Activated T-helper 2 cell treated with anti-CD3 and anti-CD28 coated beads, Interferon-gamma antibody, Interleukin-2, Interleukin-4, amounts not matched to agents 10 μg/mL and 5 μg/mL and 100 μg/mL, durations not matched to agents 14 hours and 24 hours and 36 hours (primary cell): ENCODE data around the gene CDKN2C. TPM values are rescaled to one million over a fixed set of nuclear protein-coding genes. Genes with fewer than 3 reads are reported as not detected.

Experiments
- DNase-seq: peaks from one replicate; pipeline ENCODE4 v3.0.0; 2021; ENCODE audit warnings: low spot score
- H3K27ac Mint-ChIP-seq: one replicate; pipeline ENCODE4 v1.8.0; 2021; ENCODE audit warnings: mixed read lengths
- H3K27me3 Mint-ChIP-seq: one replicate; pipeline ENCODE4 v1.8.0; 2021; ENCODE audit warnings: low read depth, mixed read lengths
- H3K36me3 Mint-ChIP-seq: one replicate; pipeline ENCODE4 v1.8.0; 2021; ENCODE audit warnings: low read depth, mixed read lengths
- H3K4me1 Mint-ChIP-seq: one replicate; pipeline ENCODE4 v1.8.0; 2021; ENCODE audit warnings: low read depth, mixed read lengths
- H3K4me3 Mint-ChIP-seq: one replicate; pipeline ENCODE4 v1.8.0; 2021; ENCODE audit warnings: low read depth, mild to moderate bottlenecking, moderate library complexity, mixed read lengths
- H3K9me3 Mint-ChIP-seq: one replicate; pipeline ENCODE4 v1.8.0; 2021; ENCODE audit warnings: mixed read lengths
- intact Hi-C: fragments of 100-400 bp; cut with micrococcal nuclease; formaldehyde crosslinking; loops from one replicate; pipeline ENCODE4 v1.15.1; 2023
- total RNA-seq: library from RNA; stranded (reverse); gene quantifications from 2 replicates; pipeline ENCODE4 v1.2.3, GENCODE V29; 2022

Gene CDKN2C
- total RNA-seq, 1 donor from 2014 or later: 14.5 TPM

- Mint-ChIP-seq H3K9me3 (no peaks in the 10 kb centered on the region), H3K27me3 (peaks cover 55% of the 10 kb centered on the region), H3K4me3 (peak overlapping the region; percentile 77), H3K36me3 (peaks cover 37% of the 10 kb centered on the region), H3K4me1 (peaks cover 27% of the 10 kb centered on the region), H3K27ac (no peak overlapping the region)
- intact Hi-C loops: loop anchor here (1.0 to 10.0 kb wide), 4 partner anchors 8 to 568 kb away; partner anchors contain the start of gene FAF1
- DNase-seq: peak; percentile 13
These were observed 7.0 kb downstream of the CDKN2C start for GRCh38 chr1:50976890-50977574.

- Mint-ChIP-seq H3K36me3 (peaks cover 35% of the 10 kb centered on the region), H3K27me3 (peaks cover 57% of the 10 kb centered on the region), H3K27ac (no peak overlapping the region), H3K4me3 (peak overlapping the region; percentile 77), H3K4me1 (peaks cover 25% of the 10 kb centered on the region), H3K9me3 (no peaks in the 10 kb centered on the region)
- DNase-seq: no peak
- intact Hi-C loops: loop anchor here (1.0 to 10.0 kb wide), 4 partner anchors 8 to 567 kb away; partner anchors contain the start of gene FAF1
These were observed 7.6 kb downstream of the CDKN2C start for GRCh38 chr1:50977575-50978143.

- DNase-seq: no peak
- Mint-ChIP-seq H3K4me3 (peak overlapping the region; percentile 72), H3K4me1 (peaks cover 25% of the 10 kb centered on the region), H3K9me3 (no peaks in the 10 kb centered on the region), H3K27ac (no peak overlapping the region), H3K27me3 (peaks cover 62% of the 10 kb centered on the region), H3K36me3 (peaks cover 31% of the 10 kb centered on the region)
- intact Hi-C loops: loop anchor here (10.0 kb wide), 2 partner anchors 217 to 567 kb away; no protein-coding TSS in a partner anchor
These were observed 8.3 kb downstream of the CDKN2C start for GRCh38 chr1:50978144-50978851.

DNA sequence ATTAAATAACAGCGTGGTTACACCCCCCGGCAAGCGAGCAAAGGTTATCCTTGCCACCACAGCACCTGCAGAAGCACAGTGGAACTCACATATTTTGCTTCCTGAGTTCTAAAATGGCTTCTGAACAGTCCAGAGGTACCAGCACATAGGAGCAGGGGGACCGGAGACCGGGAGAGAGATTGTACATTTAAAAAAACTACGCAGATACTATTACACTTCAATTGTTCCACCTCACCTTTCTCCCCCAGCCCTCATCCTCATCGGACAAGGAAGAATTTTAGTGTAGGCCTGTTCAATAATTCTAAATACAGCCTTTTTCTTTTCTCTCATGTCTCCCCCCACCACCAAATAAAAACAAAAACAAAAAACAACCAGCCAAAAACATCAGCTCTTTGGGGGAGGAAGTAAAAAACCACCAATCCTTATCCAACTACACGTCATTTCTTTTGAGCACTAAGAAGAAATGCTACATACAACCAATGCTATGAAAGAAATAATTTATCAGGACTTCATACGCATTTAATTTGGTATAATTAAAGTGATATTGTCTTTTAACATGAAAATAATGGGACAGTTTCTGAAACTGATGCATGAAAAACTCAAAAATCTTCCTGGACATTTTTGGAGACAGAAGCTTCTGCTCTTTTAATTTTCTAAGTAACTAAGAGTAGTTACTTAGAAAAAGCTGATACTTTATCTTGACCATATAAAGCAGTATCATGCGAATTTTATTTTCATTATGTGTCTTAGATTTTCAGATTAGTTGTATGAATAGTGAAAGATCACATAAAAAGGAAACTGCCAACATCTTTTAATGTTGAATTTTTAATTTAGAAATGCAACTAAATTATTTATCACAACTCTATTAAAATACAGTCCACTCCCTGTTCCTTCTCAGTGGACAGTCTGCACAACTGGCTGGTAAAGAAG, 9.1 kb downstream of the CDKN2C start:
- H3K36me3 Mint-ChIP-seq: peaks cover 23% of the 10 kb centered on the region
- H3K4me3 Mint-ChIP-seq: peak overlapping the region; percentile 72
- no peaks in the 10 kb centered on the region for H3K9me3 Mint-ChIP-seq
- DNase-seq: no peak
- intact Hi-C loops: loop anchor here (10.0 kb wide), 2 partner anchors 216 to 566 kb away; no protein-coding TSS in a partner anchor
- peaks cover 63% of the 10 kb centered on the region for H3K27me3 Mint-ChIP-seq
- peaks cover 25% of the 10 kb centered on the region for H3K4me1 Mint-ChIP-seq
- no peak overlapping the region for H3K27ac Mint-ChIP-seq

DNA sequence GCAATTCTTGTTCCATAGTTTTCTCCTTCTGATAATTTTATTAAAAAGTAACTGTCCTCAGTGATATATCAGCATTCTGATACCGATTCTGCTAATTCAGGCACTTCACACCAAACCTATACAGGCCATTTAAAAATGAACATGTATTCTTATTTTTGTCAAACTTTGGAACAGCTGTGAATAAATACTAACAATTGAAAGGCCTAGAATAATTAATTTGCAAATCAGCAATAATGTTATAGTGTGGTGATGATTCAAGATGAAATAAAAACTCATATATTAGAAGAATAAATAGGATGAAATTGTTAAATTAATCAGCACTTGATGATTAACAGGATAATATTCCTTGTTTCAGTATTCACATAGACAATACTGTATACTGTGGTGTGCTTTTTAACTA, 9.9 kb downstream of the CDKN2C start:
- Mint-ChIP-seq H3K27ac (no peak overlapping the region), H3K36me3 (peaks cover 15% of the 10 kb centered on the region), H3K9me3 (no peaks in the 10 kb centered on the region), H3K4me1 (peaks cover 20% of the 10 kb centered on the region), H3K4me3 (peak overlapping the region; percentile 7), H3K27me3 (peaks cover 60% of the 10 kb centered on the region)
- intact Hi-C loops: loop anchor here (10.0 kb wide), 2 partner anchors 215 to 565 kb away; no protein-coding TSS in a partner anchor
- DNase-seq: no peak

GRCh38 chr1:50980505-50980904, 10.5 kb downstream of the CDKN2C start:
- Mint-ChIP-seq H3K4me3 (no peak overlapping the region), H3K4me1 (peaks cover 20% of the 10 kb centered on the region), H3K27ac (no peak overlapping the region), H3K27me3 (peaks cover 62% of the 10 kb centered on the region), H3K36me3 (peaks cover 10% of the 10 kb centered on the region), H3K9me3 (no peaks in the 10 kb centered on the region)
- intact Hi-C loops: no loop called here
- DNase-seq: no peak

GRCh38 chr1:50981741-50982140, 11.7 kb downstream of the CDKN2C start:
- no peak for DNase-seq
- H3K36me3 Mint-ChIP-seq: peaks cover 2% of the 10 kb centered on the region
- H3K27me3 Mint-ChIP-seq: peaks cover 63% of the 10 kb centered on the region
- H3K9me3 Mint-ChIP-seq: no peaks in the 10 kb centered on the region
- H3K4me3 Mint-ChIP-seq: no peak overlapping the region
- intact Hi-C loops: no loop called here
- peaks cover 12% of the 10 kb centered on the region for H3K4me1 Mint-ChIP-seq
- no peak overlapping the region for H3K27ac Mint-ChIP-seq

DNA sequence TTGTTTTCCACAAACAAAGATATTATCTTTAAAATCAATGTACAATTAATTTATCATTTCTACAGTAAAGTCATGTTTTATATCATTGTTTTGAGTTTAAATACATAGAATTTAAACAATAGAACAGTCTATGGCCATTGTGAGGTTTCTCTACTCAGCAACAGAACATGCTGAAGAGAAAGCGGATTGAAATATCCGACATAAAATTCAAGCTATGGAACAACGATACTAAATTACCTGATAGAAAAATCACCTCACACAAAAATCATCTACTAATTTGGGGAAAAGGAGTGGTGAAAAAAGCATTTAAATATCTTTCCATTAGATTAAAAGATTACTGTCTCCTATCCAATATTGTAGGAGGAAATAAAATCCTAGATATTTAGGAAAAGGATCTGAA, 12.6 kb downstream of the CDKN2C start:
- no peak overlapping the region for H3K27ac Mint-ChIP-seq
- peaks cover 62% of the 10 kb centered on the region for H3K27me3 Mint-ChIP-seq
- DNase-seq: no peak
- no peak overlapping the region for H3K4me3 Mint-ChIP-seq
- intact Hi-C loops: no loop called here
- H3K9me3 Mint-ChIP-seq: no peaks in the 10 kb centered on the region
- H3K4me1 Mint-ChIP-seq: peaks cover 10% of the 10 kb centered on the region
- H3K36me3 Mint-ChIP-seq: no peaks in the 10 kb centered on the region

GRCh38 chr1:50983219-50983802, 13.3 kb downstream of the CDKN2C start:
- Mint-ChIP-seq H3K36me3 (no peaks in the 10 kb centered on the region), H3K4me1 (peaks cover 9% of the 10 kb centered on the region), H3K4me3 (no peak overlapping the region), H3K9me3 (no peaks in the 10 kb centered on the region), H3K27ac (no peak overlapping the region), H3K27me3 (peaks cover 65% of the 10 kb centered on the region)
- DNase-seq: no peak
- intact Hi-C loops: no loop called here

- Mint-ChIP-seq H3K27me3 (peaks cover 49% of the 10 kb centered on the region), H3K9me3 (no peaks in the 10 kb centered on the region), H3K27ac (no peak overlapping the region), H3K36me3 (no peaks in the 10 kb centered on the region), H3K4me1 (no peaks in the 10 kb centered on the region), H3K4me3 (no peak overlapping the region)
- intact Hi-C loops: no loop called here
- no peak for DNase-seq
These were observed 15.0 kb downstream of the CDKN2C start for GRCh38 chr1:50985094-50985493.

GRCh38 chr1:50986653-50987052, 16.6 kb downstream of the CDKN2C start:
- no peak for DNase-seq
- Mint-ChIP-seq H3K4me1 (no peaks in the 10 kb centered on the region), H3K27me3 (peaks cover 41% of the 10 kb centered on the region), H3K36me3 (no peaks in the 10 kb centered on the region), H3K4me3 (no peak overlapping the region), H3K9me3 (no peaks in the 10 kb centered on the region), H3K27ac (no peak overlapping the region)
- intact Hi-C loops: no loop called here

DNA sequence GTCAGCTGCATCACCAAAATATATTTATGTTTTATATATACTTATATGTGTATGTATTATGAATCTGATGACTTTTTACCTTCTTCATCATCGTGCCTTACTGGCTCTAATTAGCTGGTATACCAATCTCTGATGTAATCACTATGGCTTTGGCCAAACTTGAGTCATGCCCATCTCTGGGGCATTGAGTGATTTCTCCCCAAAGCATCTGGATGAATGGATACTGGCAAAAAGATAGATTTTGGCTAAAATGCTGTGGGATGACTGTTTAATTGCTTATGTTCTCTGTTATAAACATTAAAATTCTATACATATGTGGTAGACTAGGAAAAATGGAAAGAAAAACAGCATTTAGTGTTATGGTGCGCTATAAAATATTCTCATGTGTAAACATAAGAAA, 19.6 kb downstream of the CDKN2C start:
- H3K4me3 Mint-ChIP-seq: no peak overlapping the region
- no peak overlapping the region for H3K27ac Mint-ChIP-seq
- peaks cover 29% of the 10 kb centered on the region for H3K27me3 Mint-ChIP-seq
- no peaks in the 10 kb centered on the region for H3K4me1 Mint-ChIP-seq
- intact Hi-C loops: no loop called here
- DNase-seq: no peak
- H3K36me3 Mint-ChIP-seq: no peaks in the 10 kb centered on the region
- H3K9me3 Mint-ChIP-seq: no peaks in the 10 kb centered on the region
